GM21515 (cell line): ENCODE measurements around the gene HHIPL1.

ENCODE experiments used
- ATAC-seq: cut with Tn5 transposase; IDR thresholded peaks from one replicate; pipeline ENCODE4 v1.9.1; 2021; ENCODE audit not compliant: unreplicated experiment

The HHIPL1 gene

GRCh38 chr14:99609245-99610170 lies 35.4 kb upstream of the HHIPL1 start:
- ATAC-seq: no peak

DNA sequence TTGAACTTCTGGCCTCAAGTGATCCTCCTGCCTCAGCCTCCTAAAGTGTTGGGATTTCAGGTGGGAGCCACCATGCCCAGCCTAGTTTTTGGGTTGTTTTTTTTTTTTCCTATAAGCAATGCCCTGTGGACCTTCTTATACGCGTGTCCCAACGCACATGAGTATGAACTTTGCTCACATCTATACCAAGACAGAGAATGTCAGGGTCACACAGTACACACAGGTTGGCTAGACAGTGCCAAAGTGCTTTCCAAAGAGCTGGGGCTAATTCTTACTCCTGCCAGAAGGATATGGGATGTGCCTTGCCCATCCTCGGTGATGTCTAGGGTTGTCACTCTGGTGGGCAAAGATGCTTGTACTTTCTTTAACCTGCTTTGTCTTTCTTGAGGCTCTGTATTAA lies 33.3 kb upstream of the HHIPL1 start:
- no peak for ATAC-seq

DNA sequence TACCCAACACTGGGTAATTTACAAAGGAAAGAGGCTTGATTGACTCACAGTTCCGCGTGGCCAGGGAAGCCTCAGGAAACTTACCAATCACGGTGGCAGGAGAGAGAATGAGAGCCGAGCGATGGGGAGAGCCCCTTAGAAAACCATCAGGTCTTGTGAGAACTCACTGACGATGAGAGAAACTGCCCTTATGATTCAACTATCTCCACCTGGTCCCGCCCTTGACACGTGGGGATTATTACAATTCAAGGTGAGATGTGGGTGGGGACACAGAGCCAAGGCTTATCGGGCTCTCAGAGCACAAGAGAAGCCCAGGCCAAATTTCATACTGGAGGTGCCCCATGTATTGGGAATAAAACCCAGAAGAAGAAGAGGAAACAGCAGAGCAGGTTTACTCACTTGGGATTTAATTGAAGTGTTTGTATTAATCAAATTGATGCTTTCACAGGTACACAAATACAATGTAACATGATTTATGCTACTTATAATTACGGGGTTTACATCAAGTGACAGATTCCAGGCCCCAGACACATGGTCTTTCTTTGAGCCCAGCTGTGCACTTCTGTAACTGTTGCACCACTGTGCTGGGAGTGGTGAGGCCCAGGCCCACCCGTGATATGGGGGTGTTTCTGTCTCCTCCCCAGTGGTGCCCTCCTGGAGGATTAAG lies 32.7 kb upstream of the HHIPL1 start:
- ATAC-seq: no peak

DNA sequence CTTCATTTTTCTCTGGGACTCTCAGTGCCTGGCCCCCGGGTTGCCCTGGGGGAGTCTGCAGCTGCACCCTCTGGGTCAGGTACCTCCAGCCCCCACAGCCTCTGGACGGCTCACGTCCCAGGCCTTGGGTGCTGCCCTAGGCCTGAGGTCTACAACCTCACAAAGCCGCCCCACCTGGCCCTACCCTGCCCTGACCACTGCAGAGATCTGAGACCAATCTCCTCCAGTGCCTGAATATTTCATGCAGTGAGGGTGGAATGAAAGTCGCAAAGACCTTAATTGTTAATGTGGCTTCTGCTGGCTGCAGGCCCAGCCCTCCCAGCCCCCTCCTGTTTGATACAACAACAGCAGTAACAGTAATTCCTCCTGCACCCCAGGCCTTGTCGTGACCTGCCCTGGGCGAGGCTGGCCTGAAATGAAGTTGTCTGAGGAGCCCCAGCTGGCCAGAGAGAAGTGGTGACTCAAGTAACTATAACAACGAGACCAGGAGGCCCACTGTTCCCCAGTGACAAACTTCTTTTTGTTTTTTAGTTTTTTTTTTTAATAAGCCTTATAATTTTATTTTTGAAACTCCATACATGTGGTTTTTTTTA lies 32.1 kb upstream of the HHIPL1 start:
- ATAC-seq: no peak

DNA sequence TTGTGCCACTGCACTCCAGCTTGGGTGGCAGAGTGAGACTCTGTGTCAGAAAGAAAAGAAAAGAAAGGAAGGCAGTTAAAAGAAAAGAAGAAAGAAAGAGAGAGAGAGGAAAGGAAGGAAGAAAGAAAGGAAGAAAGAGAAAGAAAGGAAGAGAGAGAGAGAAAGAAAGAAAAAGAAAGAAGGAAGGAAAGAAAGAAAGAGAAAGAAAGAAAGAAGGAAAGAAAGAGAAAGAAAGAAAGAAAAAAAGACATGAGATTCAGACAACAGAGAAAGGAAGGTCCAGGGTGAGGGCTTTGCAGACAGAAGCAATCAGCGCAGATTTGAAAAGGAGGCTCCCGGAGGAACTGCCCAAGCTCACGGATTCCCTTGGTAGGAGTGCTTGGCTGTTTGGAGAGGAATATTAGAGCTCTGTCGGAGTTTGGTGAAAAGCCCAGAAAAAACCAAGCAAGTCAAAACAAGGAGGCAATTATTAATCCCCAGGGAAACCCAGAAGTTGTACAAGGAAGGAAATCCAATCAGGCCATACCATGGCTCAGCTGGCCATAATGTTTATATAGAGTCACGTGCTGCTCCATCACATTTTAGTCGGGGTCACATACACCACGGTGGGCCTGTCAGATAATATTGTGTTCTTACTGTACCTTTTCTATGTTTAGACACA lies 29.3 kb upstream of the HHIPL1 start:
- no peak for ATAC-seq

- no peak for ATAC-seq
Observed at GRCh38 chr14:99616832-99617800, 27.8 kb upstream of the HHIPL1 start.

DNA sequence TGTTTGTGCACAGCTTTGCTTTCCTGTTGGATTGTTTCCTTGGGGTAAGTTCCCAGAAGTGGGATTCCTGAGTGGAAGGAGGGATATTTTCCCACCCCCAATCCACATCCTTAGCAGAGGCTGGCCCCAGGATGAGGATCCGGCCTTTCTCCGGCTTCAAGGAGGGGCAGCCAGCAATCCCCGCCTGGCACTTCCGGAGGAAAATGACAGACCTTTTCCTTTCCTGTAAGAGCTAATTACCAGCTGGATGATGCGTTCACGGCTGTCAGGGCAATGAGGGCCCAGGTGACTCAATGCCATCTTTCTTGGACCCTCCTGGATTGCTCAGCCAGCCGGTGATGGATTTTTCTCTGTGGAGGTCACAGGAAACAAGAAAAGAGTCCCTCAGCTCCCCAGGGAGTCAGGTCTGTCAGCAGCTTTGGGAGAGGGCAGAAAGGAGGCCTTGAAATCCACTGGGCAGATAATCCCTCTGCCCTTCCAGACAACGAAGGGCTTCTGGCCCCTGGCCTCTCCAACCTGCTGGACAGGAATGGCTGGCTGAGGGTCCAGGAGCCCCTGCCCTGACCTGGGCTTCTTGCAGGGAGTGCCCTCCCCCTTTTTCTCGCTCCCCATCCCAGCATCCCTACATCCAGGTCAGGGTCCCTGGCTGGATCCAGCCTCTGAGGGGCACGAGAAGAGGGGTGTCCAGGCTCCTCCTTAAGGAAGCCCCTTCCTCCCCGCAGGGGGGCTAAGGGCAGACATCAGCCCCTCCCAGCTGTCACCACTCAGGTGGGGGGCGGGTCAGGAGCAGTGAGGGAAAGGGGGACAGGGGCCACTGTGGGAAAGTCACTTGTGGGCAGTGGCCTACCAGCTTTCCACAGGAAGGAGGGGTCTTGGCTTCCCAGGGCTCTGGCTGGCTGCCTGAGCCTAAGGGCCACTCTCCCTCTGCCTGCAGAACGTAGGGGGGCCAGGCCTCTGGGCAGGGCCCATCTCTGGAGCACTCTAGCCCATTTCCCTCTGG lies 24.8 kb upstream of the HHIPL1 start:
- ATAC-seq: no peak

DNA sequence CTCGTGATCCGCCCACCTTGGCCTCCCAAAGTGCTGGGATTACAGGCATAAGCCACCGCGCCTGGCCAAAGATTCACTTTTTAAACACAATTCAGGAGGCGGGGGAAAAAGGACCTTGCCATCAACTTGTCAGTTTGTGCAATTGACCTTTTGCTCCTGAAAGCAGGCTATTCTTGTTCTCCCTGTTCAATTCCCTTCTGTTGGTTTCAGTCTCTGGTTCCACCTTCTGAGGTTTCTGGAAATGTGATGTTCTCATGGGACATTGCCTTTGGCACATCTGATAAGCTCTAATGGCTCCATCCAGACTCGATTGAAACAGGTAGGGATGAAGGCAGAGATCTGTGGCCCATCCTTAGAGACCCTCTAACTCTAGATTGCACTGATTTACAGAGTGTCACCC lies 23.0 kb upstream of the HHIPL1 start:
- ATAC-seq: no peak

DNA sequence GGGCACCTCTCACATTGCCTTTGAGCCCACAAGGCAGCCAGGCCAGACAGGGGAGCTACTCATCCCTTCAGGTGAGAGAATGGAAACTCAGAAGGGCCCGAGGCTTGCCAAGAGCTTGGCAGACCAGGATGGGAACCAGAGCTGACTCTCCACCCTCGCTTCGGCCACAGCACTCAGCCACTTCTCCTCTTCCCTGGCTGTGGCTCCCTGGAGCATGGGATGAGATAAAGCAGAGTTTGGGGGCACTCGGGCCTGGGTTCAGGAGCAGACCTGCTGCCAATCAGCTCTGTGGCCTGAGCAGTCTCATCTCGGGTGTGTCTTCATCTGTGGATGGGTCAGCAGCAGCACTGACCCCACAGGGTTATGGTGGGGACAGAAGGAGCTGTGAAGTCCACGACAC lies 20.9 kb upstream of the HHIPL1 start:
- ATAC-seq: no peak

DNA sequence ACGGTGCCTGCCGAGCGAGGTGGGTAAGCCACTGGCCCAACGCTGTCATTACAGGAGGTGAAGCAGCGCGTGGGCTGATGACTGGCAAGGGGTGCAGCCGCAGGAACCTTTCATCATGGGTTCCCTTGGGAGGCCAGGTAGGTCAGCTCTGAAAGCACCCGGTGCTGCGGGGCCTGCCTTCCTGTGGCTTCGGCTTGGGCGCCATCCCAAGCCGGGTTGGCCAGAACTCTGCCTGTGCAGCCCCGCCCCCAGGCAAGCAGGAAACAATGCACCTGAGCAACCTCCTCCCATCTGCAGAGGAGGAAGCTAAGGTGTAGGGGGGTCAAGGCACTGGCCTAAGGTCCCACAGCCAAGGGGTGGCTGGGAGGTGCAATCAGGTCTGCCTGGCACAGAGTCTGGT lies 20.0 kb upstream of the HHIPL1 start:
- ATAC-seq: no peak

DNA sequence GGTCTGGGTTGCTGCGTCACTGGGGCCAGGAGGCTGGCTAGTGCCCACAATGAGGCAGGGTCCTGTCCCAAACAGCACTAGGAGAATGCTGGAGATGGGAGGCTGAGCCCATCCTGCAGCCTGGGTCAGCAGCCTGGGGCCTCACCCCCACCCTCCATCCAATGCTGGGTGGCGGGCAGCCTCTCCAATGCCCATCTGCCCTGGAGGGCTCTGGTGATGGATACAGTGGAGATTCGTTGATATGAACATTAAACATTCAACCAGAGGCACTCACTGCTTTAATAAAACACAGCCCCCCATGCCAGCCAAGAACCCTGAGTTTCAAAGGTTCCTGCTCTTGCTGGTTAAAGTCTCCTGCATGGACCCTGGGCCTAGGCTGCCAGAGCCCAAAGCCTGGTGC lies 19.5 kb upstream of the HHIPL1 start:
- ATAC-seq: no peak

- no peak for ATAC-seq
Observed at GRCh38 chr14:99626041-99626648, 18.8 kb upstream of the HHIPL1 start.

DNA sequence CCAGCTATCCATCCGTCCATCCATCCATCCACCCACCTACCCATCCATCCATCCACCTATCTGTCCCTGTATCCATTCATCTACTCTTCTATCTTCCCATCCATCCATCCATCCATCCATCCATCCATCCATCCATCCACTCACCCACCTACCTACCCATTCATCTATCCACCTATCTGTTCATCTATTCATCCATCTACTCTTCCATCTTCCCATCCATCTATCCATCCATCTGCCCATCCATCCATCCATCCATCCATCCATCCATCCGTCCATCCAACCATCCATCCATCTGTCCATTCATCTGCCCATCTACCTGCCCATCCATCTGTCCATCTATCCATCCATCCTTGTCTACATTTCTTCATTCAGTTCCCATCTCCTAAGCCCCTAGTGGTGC lies 17.8 kb upstream of the HHIPL1 start:
- no peak for ATAC-seq

- ATAC-seq: no peak
Observed at GRCh38 chr14:99627510-99628381, 17.2 kb upstream of the HHIPL1 start.

GRCh38 chr14:99628887-99629618 lies 15.9 kb upstream of the HHIPL1 start:
- ATAC-seq: peak; percentile 60

DNA sequence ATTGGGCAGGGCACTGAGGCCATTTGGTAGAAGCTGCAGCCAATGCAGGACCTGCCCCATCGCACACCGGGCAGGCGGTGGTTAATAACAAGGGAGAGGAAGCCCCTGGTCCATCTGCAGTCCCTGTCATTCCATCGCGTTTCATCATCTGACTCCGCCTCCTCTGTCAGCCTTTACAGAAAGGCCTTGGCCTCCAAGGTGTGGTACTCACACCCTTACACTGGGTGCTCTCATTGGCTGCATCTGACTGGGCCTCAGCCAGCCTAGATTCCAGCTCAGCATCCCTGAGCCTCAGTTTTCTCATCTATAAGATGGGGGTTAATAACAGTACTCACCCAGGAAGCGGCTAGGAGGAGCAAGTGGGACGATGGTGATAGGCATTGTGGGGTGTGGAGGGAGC lies 14.7 kb upstream of the HHIPL1 start:
- ATAC-seq: no peak

DNA sequence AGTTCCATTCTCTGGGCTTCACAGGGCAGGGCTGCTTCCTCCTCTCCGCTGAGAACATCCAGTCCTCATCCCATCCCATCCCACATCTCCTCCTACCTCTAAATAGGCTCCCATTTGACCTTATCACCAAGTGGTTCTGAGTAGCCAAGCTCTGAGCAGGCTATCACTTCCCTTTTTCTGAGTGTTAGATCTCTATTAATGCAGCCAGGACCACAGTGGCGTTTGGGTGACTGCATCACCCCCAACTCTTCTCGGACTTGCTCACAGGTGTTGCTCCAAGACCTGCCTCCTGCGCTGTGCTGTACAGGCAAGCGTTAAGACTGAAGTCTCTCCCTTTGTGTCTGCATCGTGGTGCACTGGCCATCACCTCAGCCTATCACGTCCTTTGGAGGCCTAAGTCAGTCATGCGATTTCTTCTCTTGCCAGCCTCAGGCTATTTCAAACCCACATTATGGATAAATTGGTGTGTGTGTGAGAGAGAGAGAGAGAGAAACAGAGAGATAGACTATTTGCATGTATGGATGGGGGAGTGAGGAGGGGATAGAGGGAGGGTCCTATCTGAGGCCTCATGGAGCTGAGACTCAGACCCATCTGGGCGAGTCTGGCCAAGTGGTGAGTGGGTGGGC lies 12.4 kb upstream of the HHIPL1 start:
- no peak for ATAC-seq
